ENCODE measurements around the gene OR5K3.

OR5K3 gene

GRCh38 chr3:98390366-98390765, at the start of gene OR5K3:
Gene OR5K3 (plus strand): TSS chr3:98390666. CDS start chr3:98390666, 0 bp downstream.
- TF ChIP-seq GLIS1 (tag by site-specific recombination; IDR thresholded peaks at IDR 0.05) (no peak), ZNF549 (tag by site-specific recombination; IDR thresholded peaks at IDR 0.05) (no peak), BCL6B (tag by site-specific recombination; IDR thresholded peaks at IDR 0.05) (no peak), PBX3 (CRISPR knock-in tag; IDR thresholded peaks at IDR 0.05) (no peak), ZNF292 (tag by site-specific recombination; IDR thresholded peaks at IDR 0.05; ENCODE audit: borderline replicate concordance, low read depth) (no peak), ZNF704 (tag by site-specific recombination; IDR thresholded peaks at IDR 0.05) (no peak), ZBTB8A (tag by site-specific recombination; IDR thresholded peaks at IDR 0.05) (no peak), ZNF2 (tag by site-specific recombination; IDR thresholded peaks at IDR 0.05) (no peak), ZNF155 (tag by site-specific recombination; IDR thresholded peaks at IDR 0.05) (no peak), ZFHX2 (tag by site-specific recombination; conservative IDR thresholded peaks at IDR 0.05) (no peak), MYNN (tag by site-specific recombination; IDR thresholded peaks at IDR 0.05; ENCODE audit: borderline replicate concordance) (no peak), ZNF560 (tag by site-specific recombination; IDR thresholded peaks at IDR 0.05; ENCODE audit: borderline replicate concordance) (no peak), ZNF148 (tag by site-specific recombination; IDR thresholded peaks at IDR 0.05; ENCODE audit: borderline replicate concordance) (no peak), ZFP37 (tag by site-specific recombination; IDR thresholded peaks at IDR 0.05) (no peak)
- H3K4me1 ChIP-seq (ENCODE audit: control insufficient read depth, insufficient read depth, low read length), result no peaks in the 10 kb centered on the region
- no peaks in the 10 kb centered on the region for H3K36me3 ChIP-seq (ENCODE audit: control insufficient read depth in 2 of 2, insufficient read depth in 1 of 2, low read length in 2 of 2)
- H3K9me3 ChIP-seq (ENCODE audit: control insufficient read depth, insufficient read depth, low read depth, low read length), result no peaks in the 10 kb centered on the region
- H3K4me3 ChIP-seq (ENCODE audit: low read depth, low read length), result no peak within 1 kb of the TSS
- H3K27ac ChIP-seq (ENCODE audit: extremely low read depth, low read depth, low read length), result no peak within 1 kb of the TSS
- CTCF ChIA-PET, result no interaction called here
- POLR2A ChIA-PET, result no interaction called here

- no peaks in the 10 kb centered on the region for H3K9me3 ChIP-seq (ENCODE audit: control insufficient read depth, insufficient read depth, low read depth, low read length)
- no peak overlapping the region for H3K4me3 ChIP-seq (ENCODE audit: low read depth, low read length)
- CTCF ChIA-PET, result interaction anchor here (3.4 kb wide), 1 partner anchor 302 kb away, joined by 11 read pairs; no protein-coding TSS in a partner anchor
- no peaks in the 10 kb centered on the region for H3K36me3 ChIP-seq (ENCODE audit: control insufficient read depth in 2 of 2, insufficient read depth in 1 of 2, low read length in 2 of 2)
- H3K4me1 ChIP-seq (ENCODE audit: control insufficient read depth, insufficient read depth, low read length), result no peaks in the 10 kb centered on the region
- POLR2A ChIA-PET, result no interaction called here
- H3K27ac ChIP-seq (ENCODE audit: extremely low read depth, low read depth, low read length), result no peak overlapping the region
- no peak for TF ChIP-seq ZNF677 (tag by site-specific recombination; IDR thresholded peaks at IDR 0.05)
- TF ChIP-seq TCF7L2 (IDR thresholded peaks at IDR 0.05; ENCODE audit: borderline replicate concordance, low read depth, low read length), result no peak
- no peak for TF ChIP-seq PRDM10 (tag by site-specific recombination; IDR thresholded peaks at IDR 0.05)
- TF ChIP-seq ZNF239 (tag by site-specific recombination; IDR thresholded peaks at IDR 0.05), result no peak
- TF ChIP-seq ZNF24 (tag by site-specific recombination; IDR thresholded peaks at IDR 0.05), result no peak
- TF ChIP-seq ZNF776 (tag by site-specific recombination; IDR thresholded peaks at IDR 0.05; ENCODE audit: borderline replicate concordance), result no peak
- no peak for TF ChIP-seq REST (tag by site-specific recombination; IDR thresholded peaks at IDR 0.05)
- TF ChIP-seq YY2 (tag by site-specific recombination; IDR thresholded peaks at IDR 0.05), result no peak
- TF ChIP-seq ZFP69B (tag by site-specific recombination; IDR thresholded peaks at IDR 0.05), result no peak
Observed at GRCh38 chr3:98341758-98342157, 48.7 kb upstream of the OR5K3 start.

Measured in HEK293 (cell line).